Endometrial microvascular endothelial cells (primary cell): ENCODE results near the gene EMILIN1. TPM values are rescaled to one million over a fixed set of nuclear protein-coding genes. Genes with fewer than 3 reads are reported as not detected.

Source experiments
- in situ Hi-C: cut with HindIII; loops from 2 replicates; pipeline ENCODE4 v1.10.0; 2017; ENCODE audit warnings: low sequenced_read_pairs, low pct_unique_long_range_greater_than_20kb; ENCODE audit errors: inconsistent ontology term
- total RNA-seq: library from RNA; depleted of rRNA; stranded (reverse); fragments of >200 nt; gene quantifications from one replicate; pipeline ENCODE4 v1.2.3, GENCODE V29; 2015; ENCODE audit errors: inconsistent ontology term

Gene EMILIN1
- total RNA-seq, 1 donor from 2014 or later = 1.5 TPM

DNA sequence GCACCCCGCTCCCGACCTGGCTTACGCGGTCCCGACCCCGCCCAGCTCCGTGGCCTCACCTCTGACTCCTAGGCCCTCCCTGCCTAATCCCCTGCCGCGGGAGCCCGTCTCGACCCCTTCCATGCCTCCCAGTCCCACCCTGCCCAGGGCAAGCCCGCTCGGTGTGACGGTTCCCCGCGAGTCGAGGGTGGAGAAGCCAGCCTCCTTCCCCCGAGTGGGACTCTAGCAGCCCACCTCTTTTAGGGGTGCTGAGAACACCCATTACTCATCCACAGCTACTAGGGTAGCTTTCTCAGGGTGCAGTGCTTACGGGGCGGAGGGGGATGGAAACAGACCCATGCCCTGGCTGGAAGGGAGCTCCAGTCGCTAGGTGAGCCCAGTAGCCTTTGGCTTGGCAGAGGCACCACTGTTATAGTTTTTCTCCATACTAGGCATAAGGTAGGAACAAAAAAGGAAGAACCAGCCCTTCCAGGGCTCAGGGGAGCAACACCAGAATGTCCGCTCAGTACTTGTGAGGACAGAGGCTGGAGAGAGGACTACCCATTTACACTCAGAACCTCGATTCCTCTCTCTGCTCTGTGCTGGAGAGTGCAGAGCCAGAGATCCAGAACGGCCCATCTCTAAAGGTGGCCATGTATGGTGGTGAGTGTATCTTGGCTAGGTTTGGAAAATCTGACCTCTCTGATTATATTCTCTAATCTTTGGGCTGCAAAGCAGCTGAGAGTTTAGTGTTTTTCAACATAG is 26.3 kb upstream of the EMILIN1 start:
- in situ Hi-C loops = no loop called here

- in situ Hi-C loops = no loop called here
These were observed 25.1 kb upstream of the EMILIN1 start for GRCh38 chr2:27053321-27053720.

GRCh38 chr2:27053776-27054175 is 24.6 kb upstream of the EMILIN1 start:
- in situ Hi-C loops = no loop called here

- in situ Hi-C loops = no loop called here
These were observed 23.7 kb upstream of the EMILIN1 start for GRCh38 chr2:27054721-27055120.

DNA sequence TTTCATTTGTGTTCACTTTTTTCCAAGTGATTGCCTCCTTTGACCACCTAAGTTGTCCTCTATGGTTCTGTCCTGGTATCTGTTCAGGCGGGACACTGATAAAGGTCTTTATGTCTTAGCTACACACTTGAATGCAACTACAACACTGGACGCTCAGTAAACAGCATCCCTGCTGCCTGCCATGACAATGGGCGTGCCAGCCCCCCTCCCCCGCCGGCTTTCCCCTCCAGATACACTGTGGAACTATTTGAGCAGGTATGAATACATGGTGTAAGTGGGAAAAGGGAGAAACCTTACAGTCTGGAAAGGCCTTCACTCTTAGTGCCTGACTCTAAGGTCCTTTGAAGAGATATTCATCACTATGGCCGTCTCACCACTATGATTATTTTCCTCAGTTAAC is 21.2 kb upstream of the EMILIN1 start:
- in situ Hi-C loops = no loop called here

- in situ Hi-C loops = no loop called here
These were observed 20.2 kb upstream of the EMILIN1 start for GRCh38 chr2:27058210-27058609.

- in situ Hi-C loops = no loop called here
These were observed 19.1 kb upstream of the EMILIN1 start for GRCh38 chr2:27059141-27059820.

- in situ Hi-C loops = no loop called here
These were observed 18.1 kb upstream of the EMILIN1 start for GRCh38 chr2:27060323-27060722.

GRCh38 chr2:27065128-27065527 is 13.3 kb upstream of the EMILIN1 start:
- in situ Hi-C loops = no loop called here

GRCh38 chr2:27067385-27067784 is 11.0 kb upstream of the EMILIN1 start:
- in situ Hi-C loops = no loop called here

GRCh38 chr2:27069436-27069835 is 9.0 kb upstream of the EMILIN1 start:
- in situ Hi-C loops = no loop called here

GRCh38 chr2:27069961-27070618 is 8.3 kb upstream of the EMILIN1 start:
- in situ Hi-C loops = no loop called here

- in situ Hi-C loops = no loop called here
These were observed 7.7 kb upstream of the EMILIN1 start for GRCh38 chr2:27070653-27071276.

- in situ Hi-C loops = no loop called here
These were observed 7.0 kb upstream of the EMILIN1 start, which contains the start of gene OST4 for GRCh38 chr2:27071277-27071989. Gene OST4, minus strand, starts transcription at chr2:27071654.

DNA sequence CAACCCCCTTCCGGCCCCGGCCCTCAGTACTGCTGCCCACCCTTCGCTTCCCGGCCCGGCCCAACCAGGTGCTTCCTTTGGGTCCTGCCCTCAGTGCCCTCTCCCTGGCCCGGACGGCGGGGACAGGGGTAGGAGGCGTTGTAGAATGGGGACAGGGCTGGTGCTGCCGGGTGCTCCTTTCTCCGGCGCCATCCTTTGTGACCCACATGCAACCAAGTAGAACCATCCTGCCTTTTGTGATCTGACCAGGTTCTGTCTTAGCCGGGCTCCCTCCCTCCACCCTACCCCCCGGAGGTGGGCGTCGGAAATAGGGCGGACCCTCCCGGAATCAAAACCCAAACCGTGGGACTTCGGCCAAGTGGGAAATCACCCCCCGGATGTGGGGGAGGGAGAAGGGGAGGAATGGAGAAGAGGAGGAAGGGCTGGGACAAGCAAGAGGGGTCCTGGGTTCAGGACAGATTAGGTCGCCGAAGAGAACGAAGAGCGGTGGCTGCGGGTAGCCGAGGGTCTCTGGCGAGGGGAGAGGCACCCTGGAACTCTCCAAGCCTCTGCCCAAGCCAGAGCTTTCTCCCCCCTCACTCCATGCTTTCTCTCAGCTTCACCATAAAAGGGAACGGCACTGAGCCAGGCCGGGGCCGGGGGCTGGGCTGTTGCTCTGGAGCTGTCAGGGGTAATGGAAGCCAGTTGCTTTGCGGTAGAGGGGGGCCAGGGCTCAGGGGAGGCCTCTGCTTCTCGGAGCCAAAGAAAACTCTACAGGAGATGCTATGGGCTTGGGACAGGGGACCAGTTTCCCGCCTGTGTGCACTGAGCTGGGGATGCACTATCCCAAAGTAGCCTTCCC is 6.2 kb upstream of the EMILIN1 start:
- in situ Hi-C loops = no loop called here

DNA sequence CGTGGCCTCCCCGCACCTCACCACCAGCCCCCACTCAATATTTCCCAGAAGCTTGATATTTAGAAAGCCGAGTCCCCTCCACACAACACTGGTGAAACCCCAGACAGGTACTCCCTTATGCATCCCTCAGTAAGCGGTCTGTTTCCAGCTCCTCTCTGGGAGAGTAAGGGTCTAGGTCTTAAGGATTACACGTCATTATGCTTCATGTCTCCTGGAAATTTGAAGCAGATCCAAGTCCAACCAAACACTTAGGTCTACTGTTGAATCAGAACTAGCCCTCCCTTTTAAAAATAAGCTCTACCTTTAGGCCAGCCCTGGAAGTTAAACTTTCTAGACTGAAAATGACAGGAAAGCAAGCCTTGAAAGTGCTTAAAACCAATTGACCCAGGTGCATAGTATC is 5.5 kb upstream of the EMILIN1 start:
- in situ Hi-C loops = no loop called here

DNA sequence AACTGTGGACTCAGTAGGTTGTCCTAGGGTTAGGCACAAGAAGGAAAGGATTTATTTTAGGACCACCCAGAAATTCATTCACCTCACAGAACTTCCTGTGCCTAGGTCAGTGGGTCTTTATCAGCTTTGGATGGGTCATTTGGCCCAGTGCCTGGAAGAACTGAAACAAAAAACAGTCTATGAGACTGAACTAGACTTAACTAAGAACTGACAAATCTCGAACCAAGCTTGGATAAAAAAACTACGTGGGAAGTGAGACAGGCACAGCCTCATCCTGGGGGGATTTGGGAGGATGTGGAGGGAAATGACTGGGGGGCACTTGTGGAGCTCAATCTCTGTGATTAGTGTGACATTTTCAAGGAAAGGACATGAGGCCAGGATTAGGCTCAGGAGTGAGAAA is 4.6 kb upstream of the EMILIN1 start:
- in situ Hi-C loops = no loop called here
